Measurements from ENCODE around the gene UGT1A9.

DNA sequence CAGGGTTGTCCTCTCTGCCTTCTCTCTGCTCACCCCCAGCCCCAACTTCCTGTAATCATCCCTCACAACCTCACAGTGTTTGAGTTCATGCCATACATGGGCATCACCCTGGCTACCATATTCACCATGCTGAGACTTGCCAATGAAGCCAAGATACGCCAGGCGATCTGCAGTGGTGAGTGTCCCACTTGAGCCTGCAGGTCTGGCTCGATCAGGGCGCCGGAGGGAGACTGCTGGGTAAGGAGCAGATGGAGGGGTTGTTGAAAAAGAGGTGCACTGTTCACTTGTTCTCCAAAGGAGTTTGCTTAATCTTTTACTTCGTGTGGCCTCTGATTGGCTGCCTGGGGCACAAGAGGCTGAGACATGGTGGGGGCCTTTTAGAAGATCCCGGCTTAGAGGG lies 121.0 kb downstream of the UGT1A9 start:
- TF ChIP-seq, protein P1, sequence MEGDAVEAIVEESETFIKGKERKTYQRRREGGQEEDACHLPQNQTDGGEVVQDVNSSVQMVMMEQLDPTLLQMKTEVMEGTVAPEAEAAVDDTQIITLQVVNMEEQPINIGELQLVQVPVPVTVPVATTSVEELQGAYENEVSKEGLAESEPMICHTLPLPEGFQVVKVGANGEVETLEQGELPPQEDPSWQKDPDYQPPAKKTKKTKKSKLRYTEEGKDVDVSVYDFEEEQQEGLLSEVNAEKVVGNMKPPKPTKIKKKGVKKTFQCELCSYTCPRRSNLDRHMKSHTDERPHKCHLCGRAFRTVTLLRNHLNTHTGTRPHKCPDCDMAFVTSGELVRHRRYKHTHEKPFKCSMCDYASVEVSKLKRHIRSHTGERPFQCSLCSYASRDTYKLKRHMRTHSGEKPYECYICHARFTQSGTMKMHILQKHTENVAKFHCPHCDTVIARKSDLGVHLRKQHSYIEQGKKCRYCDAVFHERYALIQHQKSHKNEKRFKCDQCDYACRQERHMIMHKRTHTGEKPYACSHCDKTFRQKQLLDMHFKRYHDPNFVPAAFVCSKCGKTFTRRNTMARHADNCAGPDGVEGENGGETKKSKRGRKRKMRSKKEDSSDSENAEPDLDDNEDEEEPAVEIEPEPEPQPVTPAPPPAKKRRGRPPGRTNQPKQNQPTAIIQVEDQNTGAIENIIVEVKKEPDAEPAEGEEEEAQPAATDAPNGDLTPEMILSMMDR (IDR thresholded peaks at IDR 0.05), result no peak
- no peak for TF ChIP-seq POLR2A (IDR thresholded peaks at IDR 0.05)
